GM21717 (cell line): ENCODE data around the gene CCSAP.

Experiments
- ATAC-seq: cut with Tn5 transposase; IDR thresholded peaks from one replicate; pipeline ENCODE4 v1.9.1; 2021; ENCODE audit warnings: mild to moderate bottlenecking, moderate library complexity; ENCODE audit not compliant: unreplicated experiment

Gene CCSAP

GRCh38 chr1:229288516-229288915, 54.3 kb downstream of the CCSAP start:
- ATAC-seq: no peak

- no peak for ATAC-seq
Measured at GRCh38 chr1:229287267-229287666, 55.6 kb downstream of the CCSAP start.

GRCh38 chr1:229286099-229286766, 56.6 kb downstream of the CCSAP start:
- no peak for ATAC-seq

- ATAC-seq: no peak
Measured at GRCh38 chr1:229285440-229285839, 57.4 kb downstream of the CCSAP start.

- no peak for ATAC-seq
Measured at GRCh38 chr1:229284887-229285286, 58.0 kb downstream of the CCSAP start.

GRCh38 chr1:229283183-229283611, 59.6 kb downstream of the CCSAP start:
- no peak for ATAC-seq

GRCh38 chr1:229282295-229282823, 60.5 kb downstream of the CCSAP start:
- no peak for ATAC-seq

GRCh38 chr1:229281339-229281926, 61.4 kb downstream of the CCSAP start:
- no peak for ATAC-seq

- no peak for ATAC-seq
Measured at GRCh38 chr1:229280921-229281320, 61.9 kb downstream of the CCSAP start.

- ATAC-seq: no peak
Measured at GRCh38 chr1:229280037-229280828, 62.6 kb downstream of the CCSAP start.

- ATAC-seq: no peak
Measured at GRCh38 chr1:229279242-229279641, 63.6 kb downstream of the CCSAP start.

GRCh38 chr1:229278120-229278741, 64.6 kb downstream of the CCSAP start:
- no peak for ATAC-seq

- no peak for ATAC-seq
Measured at GRCh38 chr1:229275005-229275404, 67.8 kb downstream of the CCSAP start.

- ATAC-seq: no peak
Measured at GRCh38 chr1:229273507-229274232, 69.2 kb downstream of the CCSAP start.

GRCh38 chr1:229272164-229273158, 70.4 kb downstream of the CCSAP start:
- ATAC-seq: no peak

- peak; percentile 49 for ATAC-seq
Measured at GRCh38 chr1:229271448-229272159, 71.2 kb downstream of the CCSAP start.
